ENCODE results near the gene RPL36AL.

GRCh38 chr14:49653508-49653907 is 33.1 kb upstream of the RPL36AL start:
- TF ChIP-seq ETV6 (conservative IDR thresholded peaks at IDR 0.05 in 1 of 2, IDR thresholded peaks at IDR 0.05 in 1 of 2; ENCODE audit: borderline replicate concordance in 1 of 2, low read depth in 1 of 2) (no peak), BACH1 (IDR thresholded peaks at IDR 0.05; ENCODE audit: borderline replicate concordance) (no peak), RB1 (IDR thresholded peaks at IDR 0.05; ENCODE audit: borderline replicate concordance) (no peak), POLR2AphosphoS2 (IDR thresholded peaks at IDR 0.05; ENCODE audit: low read depth, low read length) (no peak), EP300 (IDR thresholded peaks at IDR 0.05; ENCODE audit: borderline replicate concordance in 1 of 2, control insufficient read depth in 1 of 2, low read depth in 2 of 2, low read length in 2 of 2) (no peak), SREBF1 (IDR thresholded peaks at IDR 0.05; ENCODE audit: low read length) (no peak), CEBPB (IDR thresholded peaks at IDR 0.05; ENCODE audit: borderline replicate concordance in 1 of 2, low read depth in 2 of 2, low read length in 2 of 2) (no peak), SMARCA5 (IDR thresholded peaks at IDR 0.05) (no peak), RAD21 (IDR thresholded peaks at IDR 0.05; ENCODE audit: insufficient read depth, low read depth, low read length) (no peak)
- TF ChIP-seq, protein P1, sequence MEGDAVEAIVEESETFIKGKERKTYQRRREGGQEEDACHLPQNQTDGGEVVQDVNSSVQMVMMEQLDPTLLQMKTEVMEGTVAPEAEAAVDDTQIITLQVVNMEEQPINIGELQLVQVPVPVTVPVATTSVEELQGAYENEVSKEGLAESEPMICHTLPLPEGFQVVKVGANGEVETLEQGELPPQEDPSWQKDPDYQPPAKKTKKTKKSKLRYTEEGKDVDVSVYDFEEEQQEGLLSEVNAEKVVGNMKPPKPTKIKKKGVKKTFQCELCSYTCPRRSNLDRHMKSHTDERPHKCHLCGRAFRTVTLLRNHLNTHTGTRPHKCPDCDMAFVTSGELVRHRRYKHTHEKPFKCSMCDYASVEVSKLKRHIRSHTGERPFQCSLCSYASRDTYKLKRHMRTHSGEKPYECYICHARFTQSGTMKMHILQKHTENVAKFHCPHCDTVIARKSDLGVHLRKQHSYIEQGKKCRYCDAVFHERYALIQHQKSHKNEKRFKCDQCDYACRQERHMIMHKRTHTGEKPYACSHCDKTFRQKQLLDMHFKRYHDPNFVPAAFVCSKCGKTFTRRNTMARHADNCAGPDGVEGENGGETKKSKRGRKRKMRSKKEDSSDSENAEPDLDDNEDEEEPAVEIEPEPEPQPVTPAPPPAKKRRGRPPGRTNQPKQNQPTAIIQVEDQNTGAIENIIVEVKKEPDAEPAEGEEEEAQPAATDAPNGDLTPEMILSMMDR (IDR thresholded peaks at IDR 0.05 in 2 of 3, conservative IDR thresholded peaks at IDR 0.05 in 1 of 3; ENCODE audit: control insufficient read depth in 2 of 3, extremely low read depth in 1 of 3, insufficient read depth in 1 of 3, low read depth in 3 of 3, low read length in 3 of 3): no peak
